Neural crest cell (in vitro differentiated cells): Measurements from ENCODE around the gene PTGS2. TPM values are rescaled to one million over a fixed set of nuclear protein-coding genes. Genes with fewer than 3 reads are reported as not detected.
"Not testable (repeated sequence)": the region's sequence is repeated elsewhere in the genome, so short reads cannot be mapped to it uniquely, and the experiment has no call there.

Source experiments
- DNase-seq: peaks from one replicate; pipeline ENCODE4 v3.0.0; 2021; ENCODE audit warnings: low read depth, mixed read lengths, low spot score
- H3K27ac Mint-ChIP-seq: one replicate; pipeline ENCODE4 v1.8.0; 2021; ENCODE audit warnings: mild to moderate bottlenecking, mixed read lengths; ENCODE audit not compliant: unreplicated experiment
- H3K27me3 Mint-ChIP-seq: 2 replicates; pipeline ENCODE4 v1.8.0; 2021; ENCODE audit warnings: low read depth, mild to moderate bottlenecking, mixed read lengths
- H3K36me3 Mint-ChIP-seq: 2 replicates; pipeline ENCODE4 v1.8.0; 2021; ENCODE audit warnings: low read depth, mild to moderate bottlenecking, mixed read lengths
- H3K4me1 Mint-ChIP-seq: 2 replicates; pipeline ENCODE4 v1.8.0; 2021; ENCODE audit warnings: mixed read lengths
- H3K4me3 Mint-ChIP-seq: one replicate; pipeline ENCODE4 v1.8.0; 2021; ENCODE audit warnings: mild to moderate bottlenecking, mixed read lengths
- H3K9me3 Mint-ChIP-seq: 2 replicates; pipeline ENCODE4 v1.8.0; 2021; ENCODE audit warnings: mixed read lengths
- total RNA-seq: library from RNA; stranded (reverse); gene quantifications from 2 replicates; pipeline ENCODE4 v1.2.1, GENCODE V29; 2021
- TF ChIP-seq, protein P1 (sequence below): fragments of 200-600 bp; sonication (generic); conservative IDR thresholded peaks from 2 replicates; pipeline ENCODE4 v1.5.0; 2021; ENCODE audit warnings: antibody characterized with exemption, mild to moderate bottlenecking

Gene PTGS2
- total RNA-seq, 1 donor from 2014 or later, result not detected

DNA sequence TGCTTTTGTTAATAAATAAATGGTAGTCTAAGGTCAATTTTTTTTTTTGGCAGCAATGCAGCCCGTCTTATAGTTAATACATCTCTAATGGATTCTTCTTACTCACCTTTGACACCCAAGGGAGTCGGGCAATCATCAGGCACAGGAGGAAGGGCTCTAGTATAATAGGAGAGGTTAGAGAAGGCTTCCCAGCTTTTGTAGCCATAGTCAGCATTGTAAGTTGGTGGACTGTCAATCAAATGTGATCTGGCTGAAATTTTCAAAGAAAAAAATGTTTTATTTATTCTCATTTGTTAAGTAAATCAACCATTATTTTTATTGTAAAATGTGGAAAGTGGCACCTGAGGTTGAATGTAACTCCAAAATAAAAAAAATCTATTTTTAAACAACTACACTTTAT lies 2.1 kb downstream of the PTGS2 start:
- no peak for DNase-seq
- no peak overlapping the region for H3K27ac Mint-ChIP-seq
- TF ChIP-seq, protein P1, sequence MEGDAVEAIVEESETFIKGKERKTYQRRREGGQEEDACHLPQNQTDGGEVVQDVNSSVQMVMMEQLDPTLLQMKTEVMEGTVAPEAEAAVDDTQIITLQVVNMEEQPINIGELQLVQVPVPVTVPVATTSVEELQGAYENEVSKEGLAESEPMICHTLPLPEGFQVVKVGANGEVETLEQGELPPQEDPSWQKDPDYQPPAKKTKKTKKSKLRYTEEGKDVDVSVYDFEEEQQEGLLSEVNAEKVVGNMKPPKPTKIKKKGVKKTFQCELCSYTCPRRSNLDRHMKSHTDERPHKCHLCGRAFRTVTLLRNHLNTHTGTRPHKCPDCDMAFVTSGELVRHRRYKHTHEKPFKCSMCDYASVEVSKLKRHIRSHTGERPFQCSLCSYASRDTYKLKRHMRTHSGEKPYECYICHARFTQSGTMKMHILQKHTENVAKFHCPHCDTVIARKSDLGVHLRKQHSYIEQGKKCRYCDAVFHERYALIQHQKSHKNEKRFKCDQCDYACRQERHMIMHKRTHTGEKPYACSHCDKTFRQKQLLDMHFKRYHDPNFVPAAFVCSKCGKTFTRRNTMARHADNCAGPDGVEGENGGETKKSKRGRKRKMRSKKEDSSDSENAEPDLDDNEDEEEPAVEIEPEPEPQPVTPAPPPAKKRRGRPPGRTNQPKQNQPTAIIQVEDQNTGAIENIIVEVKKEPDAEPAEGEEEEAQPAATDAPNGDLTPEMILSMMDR, result no peak
- H3K4me1 Mint-ChIP-seq, result peaks cover 18% of the 10 kb centered on the region
- no peak overlapping the region for H3K4me3 Mint-ChIP-seq
- H3K27me3 Mint-ChIP-seq, result peaks cover 58% of the 10 kb centered on the region
- no peaks in the 10 kb centered on the region for H3K9me3 Mint-ChIP-seq
- H3K36me3 Mint-ChIP-seq, result no peaks in the 10 kb centered on the region

DNA sequence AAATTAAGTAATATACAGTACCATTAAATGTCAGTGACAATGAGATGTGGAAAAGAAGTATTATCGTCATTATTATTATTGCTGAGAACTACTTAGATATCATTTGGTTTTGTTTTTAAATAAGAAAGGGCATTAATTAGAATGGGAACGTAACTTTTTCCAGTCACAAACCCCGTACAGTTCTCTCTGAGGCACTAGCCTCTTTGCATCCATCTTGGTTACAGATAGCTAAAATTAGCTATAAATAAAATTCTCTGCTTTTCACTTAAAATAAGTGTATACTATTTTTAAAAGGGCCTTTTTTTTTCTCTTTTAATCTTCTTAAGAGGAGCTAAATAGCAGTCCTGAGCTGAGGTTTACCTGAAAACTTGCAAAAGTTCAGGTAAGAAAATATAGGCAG lies 7.6 kb downstream of the PTGS2 start:
- DNase-seq, result no peak
- H3K4me3 Mint-ChIP-seq, result no peak overlapping the region
- H3K27ac Mint-ChIP-seq, result no peak overlapping the region
- peaks cover 11% of the 10 kb centered on the region for H3K27me3 Mint-ChIP-seq
- H3K36me3 Mint-ChIP-seq, result no peaks in the 10 kb centered on the region
- no peaks in the 10 kb centered on the region for H3K9me3 Mint-ChIP-seq
- H3K4me1 Mint-ChIP-seq, result no peaks in the 10 kb centered on the region
- TF ChIP-seq, protein P1, result no peak

DNA sequence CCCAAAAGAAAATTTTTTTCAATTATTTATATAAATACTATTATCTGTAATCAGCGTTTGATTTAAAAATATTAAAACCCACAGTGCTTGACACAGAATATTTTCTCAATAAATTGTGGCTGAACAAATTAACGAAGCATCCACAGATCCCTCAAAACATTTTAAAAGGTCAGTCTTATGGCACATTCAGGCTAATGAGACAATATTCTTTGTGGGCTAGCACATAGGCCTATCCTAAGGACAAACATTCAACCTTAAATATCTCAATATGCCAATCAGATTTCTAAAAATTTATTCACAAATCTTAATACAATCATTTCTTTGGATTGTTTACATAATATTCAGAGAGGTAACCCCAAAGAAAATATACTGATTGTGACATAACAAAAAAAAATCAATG lies 8.1 kb downstream of the PTGS2 start:
- no peaks in the 10 kb centered on the region for H3K4me1 Mint-ChIP-seq
- TF ChIP-seq, protein P1, result no peak
- no peaks in the 10 kb centered on the region for H3K36me3 Mint-ChIP-seq
- no peak overlapping the region for H3K27ac Mint-ChIP-seq
- peaks cover 9% of the 10 kb centered on the region for H3K27me3 Mint-ChIP-seq
- no peak overlapping the region for H3K4me3 Mint-ChIP-seq
- no peak for DNase-seq
- no peaks in the 10 kb centered on the region for H3K9me3 Mint-ChIP-seq

DNA sequence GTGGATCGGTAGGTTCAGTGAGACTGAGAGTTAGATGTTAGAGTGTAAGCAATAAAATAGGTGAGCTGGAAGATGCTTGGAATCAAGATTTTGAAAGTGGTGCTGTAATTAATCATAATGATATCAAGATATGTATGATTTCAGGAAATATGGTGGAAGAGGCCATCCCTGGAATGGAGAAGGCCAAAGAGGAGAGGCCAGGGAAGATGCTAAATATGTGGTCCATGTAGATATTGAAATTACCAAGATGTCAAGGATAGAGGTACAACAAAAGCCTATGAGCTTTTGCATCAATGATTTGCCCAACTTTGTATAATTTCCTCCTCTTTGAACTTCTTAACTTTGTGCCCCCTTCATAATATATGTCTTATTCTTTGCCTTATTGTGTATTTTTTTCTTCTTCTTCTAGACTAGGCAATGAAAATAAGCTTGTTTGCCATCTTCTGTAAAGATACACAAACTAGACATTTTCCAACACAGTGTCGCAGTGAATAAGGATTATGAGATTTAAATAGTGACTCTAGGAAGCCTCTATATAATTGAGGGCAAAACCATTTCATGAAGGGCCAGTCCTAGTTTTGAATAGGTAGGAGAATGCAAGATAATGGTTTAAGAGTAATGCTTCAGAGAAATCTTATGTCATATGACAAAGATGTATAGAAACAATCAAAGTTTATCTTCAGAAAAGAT lies 8.9 kb downstream of the PTGS2 start:
- Mint-ChIP-seq H3K27me3 (peaks cover 7% of the 10 kb centered on the region), H3K4me1 (no peaks in the 10 kb centered on the region), H3K4me3 (no peak overlapping the region), H3K27ac (no peak overlapping the region), H3K9me3 (no peaks in the 10 kb centered on the region), H3K36me3 (no peaks in the 10 kb centered on the region)
- TF ChIP-seq, protein P1, result no peak
- DNase-seq, result no peak

DNA sequence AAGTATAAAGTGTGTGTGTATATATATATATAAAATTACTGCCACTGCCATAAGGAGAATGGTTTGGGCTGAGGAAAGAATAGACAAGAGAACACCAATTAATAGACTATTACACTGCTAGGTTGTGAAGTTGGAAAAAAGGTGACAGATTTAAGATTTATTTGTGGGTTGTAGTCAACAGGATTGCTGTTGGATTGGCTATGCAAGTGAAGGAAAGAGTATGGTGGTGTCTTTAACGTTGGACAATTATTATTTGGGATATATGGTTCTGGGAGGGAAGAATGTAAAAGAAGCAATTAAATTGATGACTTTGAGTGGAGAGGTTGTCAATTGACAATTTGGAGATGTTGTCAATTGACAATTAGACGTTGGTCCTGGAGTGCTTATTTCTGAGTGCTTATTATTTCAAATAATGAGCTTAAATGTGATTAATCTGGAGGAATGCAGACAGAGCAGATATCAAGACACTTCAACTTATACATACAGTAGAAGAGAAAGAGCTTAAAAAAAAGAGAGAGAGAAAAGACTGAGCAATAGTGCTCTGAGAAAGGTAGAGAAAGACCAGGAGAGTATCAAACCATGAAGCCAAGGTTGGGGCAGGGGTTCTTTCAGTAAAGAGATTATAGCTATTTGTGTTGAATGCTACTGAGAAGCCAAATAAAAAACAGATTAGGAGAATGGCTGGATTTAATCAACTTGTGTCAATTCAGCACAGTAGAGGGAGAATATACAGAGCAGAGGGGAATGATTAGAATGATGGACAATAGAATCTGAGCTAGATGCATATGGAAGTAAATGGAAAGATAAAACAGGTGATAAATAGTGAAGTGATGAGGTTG lies 9.7 kb downstream of the PTGS2 start:
- DNase-seq, result no peak
- H3K4me1 Mint-ChIP-seq, result no peaks in the 10 kb centered on the region
- TF ChIP-seq, protein P1, result no peak
- peaks cover 3% of the 10 kb centered on the region for H3K27me3 Mint-ChIP-seq
- no peaks in the 10 kb centered on the region for H3K36me3 Mint-ChIP-seq
- H3K4me3 Mint-ChIP-seq, result no peak overlapping the region
- no peaks in the 10 kb centered on the region for H3K9me3 Mint-ChIP-seq
- H3K27ac Mint-ChIP-seq, result no peak overlapping the region

DNA sequence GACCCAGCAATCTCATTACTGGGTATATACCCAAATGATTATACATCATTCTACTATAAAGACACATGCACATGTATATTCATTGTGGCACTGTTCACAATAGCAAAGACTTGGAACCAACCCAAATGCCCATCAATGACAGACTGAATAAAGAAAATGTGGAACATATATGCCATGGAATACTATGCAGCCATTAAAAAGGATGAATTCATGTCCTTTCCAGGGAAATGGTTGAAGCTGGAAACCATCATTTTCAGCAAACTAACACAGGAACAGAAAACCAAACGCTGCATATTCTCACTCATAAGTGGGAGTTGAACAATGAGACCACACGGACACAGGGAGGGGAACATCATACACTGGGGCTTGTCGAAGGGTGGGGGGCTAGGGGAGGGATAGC lies 10.4 kb downstream of the PTGS2 start:
- not testable (repeated sequence) for H3K9me3 Mint-ChIP-seq, H3K27ac Mint-ChIP-seq, H3K27me3 Mint-ChIP-seq, DNase-seq, H3K4me3 Mint-ChIP-seq, H3K4me1 Mint-ChIP-seq, H3K36me3 Mint-ChIP-seq

DNA sequence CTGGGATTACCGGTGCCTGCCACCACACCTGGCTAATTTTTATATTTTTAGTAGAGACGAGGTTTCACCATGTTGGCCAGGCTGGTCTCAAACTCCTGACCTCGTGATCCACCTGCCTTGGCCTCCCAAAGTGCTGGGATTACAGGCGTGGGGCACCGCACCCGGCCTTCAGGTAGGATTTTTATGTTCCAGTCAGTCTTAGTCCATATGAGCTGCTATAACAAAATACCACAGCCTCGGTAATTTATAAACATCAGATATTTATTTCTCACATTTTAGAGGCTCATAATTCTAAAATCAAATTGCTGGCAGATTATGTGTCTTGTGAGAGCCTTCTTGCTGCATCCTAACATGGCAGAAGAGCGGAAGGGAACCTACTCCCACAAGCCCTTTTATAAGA lies 16.0 kb downstream of the PTGS2 start:
- not testable (repeated sequence) for H3K9me3 Mint-ChIP-seq, H3K27ac Mint-ChIP-seq, H3K36me3 Mint-ChIP-seq, H3K27me3 Mint-ChIP-seq, H3K4me1 Mint-ChIP-seq, DNase-seq, H3K4me3 Mint-ChIP-seq
